Measurements from ENCODE around the gene NEK5.
"Not testable (repeated sequence)": the region's sequence is repeated elsewhere in the genome, so short reads cannot be mapped to it uniquely, and the experiment has no call there.

NEK5 gene

DNA sequence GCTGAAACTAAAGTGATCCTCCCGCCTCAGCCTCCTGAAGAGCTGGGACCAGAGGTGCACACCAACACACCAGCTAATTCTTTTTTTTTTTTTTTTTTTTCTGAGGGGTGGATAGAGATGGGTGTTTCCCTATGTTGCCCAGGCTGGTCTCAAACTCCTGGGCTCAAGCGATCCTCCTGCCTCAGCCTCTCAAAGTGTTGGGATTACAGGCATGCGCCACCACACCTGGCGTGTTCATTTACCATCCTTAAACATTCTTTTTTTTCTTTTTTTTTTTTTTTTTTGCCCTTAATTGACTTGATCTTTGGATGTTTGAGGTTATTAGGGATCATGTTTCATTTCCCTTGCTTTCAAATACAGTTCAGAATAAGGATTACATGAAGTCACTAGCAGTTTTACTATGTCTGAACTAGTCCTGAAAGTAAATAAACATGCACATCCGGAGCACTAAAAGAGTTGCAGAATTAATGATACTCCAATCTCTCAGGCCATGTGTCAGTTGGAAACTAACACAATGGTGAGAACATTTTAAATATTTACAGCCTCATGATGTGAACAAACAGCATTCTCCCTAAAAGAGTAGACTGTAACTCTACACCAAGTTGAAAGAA is 94.2 kb downstream of the NEK5 start:
- ChIA-PET CTCF (no interaction called here), POLR2A (ENCODE audit: low non-redundant PET) (no interaction called here)
- H3K27ac ChIP-seq = no peak overlapping the region
- TF ChIP-seq, protein P1, sequence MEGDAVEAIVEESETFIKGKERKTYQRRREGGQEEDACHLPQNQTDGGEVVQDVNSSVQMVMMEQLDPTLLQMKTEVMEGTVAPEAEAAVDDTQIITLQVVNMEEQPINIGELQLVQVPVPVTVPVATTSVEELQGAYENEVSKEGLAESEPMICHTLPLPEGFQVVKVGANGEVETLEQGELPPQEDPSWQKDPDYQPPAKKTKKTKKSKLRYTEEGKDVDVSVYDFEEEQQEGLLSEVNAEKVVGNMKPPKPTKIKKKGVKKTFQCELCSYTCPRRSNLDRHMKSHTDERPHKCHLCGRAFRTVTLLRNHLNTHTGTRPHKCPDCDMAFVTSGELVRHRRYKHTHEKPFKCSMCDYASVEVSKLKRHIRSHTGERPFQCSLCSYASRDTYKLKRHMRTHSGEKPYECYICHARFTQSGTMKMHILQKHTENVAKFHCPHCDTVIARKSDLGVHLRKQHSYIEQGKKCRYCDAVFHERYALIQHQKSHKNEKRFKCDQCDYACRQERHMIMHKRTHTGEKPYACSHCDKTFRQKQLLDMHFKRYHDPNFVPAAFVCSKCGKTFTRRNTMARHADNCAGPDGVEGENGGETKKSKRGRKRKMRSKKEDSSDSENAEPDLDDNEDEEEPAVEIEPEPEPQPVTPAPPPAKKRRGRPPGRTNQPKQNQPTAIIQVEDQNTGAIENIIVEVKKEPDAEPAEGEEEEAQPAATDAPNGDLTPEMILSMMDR (conservative IDR thresholded peaks at IDR 0.05; ENCODE audit: low read depth) = no peak
- no peak for DNase-seq (ENCODE audit: low spot score)

DNA sequence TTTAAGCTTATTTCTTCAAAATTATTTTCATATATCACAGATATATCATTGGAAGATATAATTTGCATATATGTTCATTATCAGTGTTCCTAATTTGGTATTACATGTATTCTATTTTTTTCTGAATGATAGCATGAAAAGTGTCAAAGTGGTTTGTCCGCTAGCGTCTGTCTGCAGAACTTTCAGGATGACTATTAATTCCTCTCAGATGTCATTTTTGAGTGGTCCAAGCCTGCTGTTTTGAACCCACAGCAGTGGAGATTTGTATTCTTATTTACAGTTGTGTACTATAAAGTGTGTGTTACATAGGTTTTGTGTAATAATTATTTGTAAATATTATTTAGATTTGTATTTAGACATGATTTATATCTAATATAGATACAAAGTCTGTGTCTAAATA is 95.8 kb downstream of the NEK5 start:
- TF ChIP-seq, protein P1 (conservative IDR thresholded peaks at IDR 0.05; ENCODE audit: low read depth) = no peak
- no peak for DNase-seq (ENCODE audit: low spot score)
- ChIA-PET CTCF (no interaction called here), POLR2A (ENCODE audit: low non-redundant PET) (no interaction called here)
- H3K27ac ChIP-seq = no peak overlapping the region

DNA sequence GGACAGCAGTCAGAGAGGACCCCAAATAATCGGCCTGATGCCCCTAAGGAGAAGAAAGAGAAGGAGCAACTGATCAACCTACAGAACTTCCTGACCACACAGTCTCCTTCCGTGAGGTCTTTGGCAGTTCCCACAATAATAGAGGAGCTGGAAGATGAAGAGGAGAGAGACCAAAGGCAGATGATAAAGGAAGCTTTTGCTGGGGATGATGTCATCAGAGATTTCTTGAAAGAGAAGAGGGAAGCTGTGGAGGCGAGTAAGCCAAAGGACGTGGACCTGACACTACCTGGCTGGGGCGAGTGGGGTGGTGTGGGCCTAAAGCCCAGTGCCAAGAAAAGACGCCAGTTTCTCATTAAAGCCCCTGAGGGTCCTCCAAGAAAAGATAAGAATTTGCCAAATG is 98.5 kb downstream of the NEK5 start:
- CTCF ChIA-PET; H3K27ac ChIP-seq; DNase-seq (ENCODE audit: low spot score); POLR2A ChIA-PET (ENCODE audit: low non-redundant PET): not testable (repeated sequence)

DNA sequence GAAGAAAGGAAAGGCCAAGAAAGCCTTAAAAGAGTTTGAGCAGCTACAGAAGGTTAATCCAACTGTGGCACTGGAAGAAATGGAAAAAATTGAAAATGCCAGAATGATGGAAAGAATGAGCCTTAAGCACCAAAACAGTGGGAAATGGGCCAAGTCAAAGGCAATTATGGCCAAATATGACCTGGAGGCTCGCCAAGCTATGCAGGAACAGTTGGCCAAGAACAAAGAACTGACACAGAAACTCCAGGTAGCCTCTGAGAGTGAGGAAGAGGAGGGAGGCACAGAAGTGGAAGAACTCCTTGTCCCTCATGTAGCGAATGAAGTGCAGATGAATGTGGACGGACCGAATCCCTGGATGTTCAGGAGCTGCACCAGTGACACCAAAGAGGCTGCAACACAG is 99.3 kb downstream of the NEK5 start:
- DNase-seq (ENCODE audit: low spot score) = no peak
- CTCF ChIA-PET = interaction anchor here (0.7 kb wide), 1 partner anchor 97 kb away, joined by 6 read pairs; no protein-coding TSS in a partner anchor
- TF ChIP-seq, protein P1 (conservative IDR thresholded peaks at IDR 0.05; ENCODE audit: low read depth) = no peak
- POLR2A ChIA-PET (ENCODE audit: low non-redundant PET) = no interaction called here
- H3K27ac ChIP-seq = no peak overlapping the region

DNA sequence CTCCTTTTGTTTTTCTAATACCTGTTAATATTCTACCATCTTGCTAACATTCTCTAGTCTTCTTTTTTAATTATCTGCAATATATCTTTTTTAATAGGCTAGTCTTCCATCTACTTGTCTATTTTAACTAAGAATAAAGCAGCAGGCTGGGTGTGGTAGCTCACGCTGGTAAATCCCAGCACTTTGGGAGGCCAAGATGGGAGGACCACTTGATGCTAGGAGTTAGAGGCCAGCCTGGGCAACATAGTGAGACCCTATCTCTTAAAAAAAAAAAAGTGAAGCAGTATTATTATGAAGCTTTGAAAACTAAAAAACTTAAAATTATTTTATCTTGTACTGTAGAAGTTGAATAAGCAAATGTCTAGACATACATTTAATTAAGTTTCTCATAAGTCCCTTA is 101.0 kb downstream of the NEK5 start:
- H3K27ac ChIP-seq = no peak overlapping the region
- CTCF ChIA-PET = interaction anchor here (0.8 kb wide), 1 partner anchor 423 kb away, joined by 3 read pairs; no protein-coding TSS in a partner anchor
- POLR2A ChIA-PET (ENCODE audit: low non-redundant PET) = no interaction called here
- no peak for DNase-seq (ENCODE audit: low spot score)
- TF ChIP-seq, protein P1 (conservative IDR thresholded peaks at IDR 0.05; ENCODE audit: low read depth) = no peak

DNA sequence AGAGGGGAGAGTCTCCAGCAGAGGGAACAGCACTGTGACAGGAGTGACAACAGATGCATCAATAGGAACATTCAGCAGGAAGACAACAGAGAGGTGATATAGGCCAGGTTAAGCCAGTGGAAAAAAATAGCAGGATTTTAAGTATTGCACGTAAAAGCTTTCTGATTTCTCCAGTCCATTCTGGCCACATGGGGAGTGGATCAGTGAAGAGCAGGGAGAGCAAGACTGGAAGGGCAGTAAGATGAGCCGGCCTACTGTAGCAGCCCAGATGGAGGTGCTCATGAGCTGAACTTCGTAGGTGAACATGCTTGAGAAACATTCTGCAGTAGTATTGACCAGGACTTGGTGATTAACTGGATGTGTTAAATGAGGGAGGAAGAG is 102.6 kb downstream of the NEK5 start:
- TF ChIP-seq, protein P1 (conservative IDR thresholded peaks at IDR 0.05; ENCODE audit: low read depth) = no peak
- ChIA-PET CTCF (interaction anchor here (0.7 kb wide), 1 partner anchor 61 kb away, joined by 4 read pairs; no protein-coding TSS in a partner anchor), POLR2A (ENCODE audit: low non-redundant PET) (no interaction called here)
- no peak overlapping the region for H3K27ac ChIP-seq
- no peak for DNase-seq (ENCODE audit: low spot score)

DNA sequence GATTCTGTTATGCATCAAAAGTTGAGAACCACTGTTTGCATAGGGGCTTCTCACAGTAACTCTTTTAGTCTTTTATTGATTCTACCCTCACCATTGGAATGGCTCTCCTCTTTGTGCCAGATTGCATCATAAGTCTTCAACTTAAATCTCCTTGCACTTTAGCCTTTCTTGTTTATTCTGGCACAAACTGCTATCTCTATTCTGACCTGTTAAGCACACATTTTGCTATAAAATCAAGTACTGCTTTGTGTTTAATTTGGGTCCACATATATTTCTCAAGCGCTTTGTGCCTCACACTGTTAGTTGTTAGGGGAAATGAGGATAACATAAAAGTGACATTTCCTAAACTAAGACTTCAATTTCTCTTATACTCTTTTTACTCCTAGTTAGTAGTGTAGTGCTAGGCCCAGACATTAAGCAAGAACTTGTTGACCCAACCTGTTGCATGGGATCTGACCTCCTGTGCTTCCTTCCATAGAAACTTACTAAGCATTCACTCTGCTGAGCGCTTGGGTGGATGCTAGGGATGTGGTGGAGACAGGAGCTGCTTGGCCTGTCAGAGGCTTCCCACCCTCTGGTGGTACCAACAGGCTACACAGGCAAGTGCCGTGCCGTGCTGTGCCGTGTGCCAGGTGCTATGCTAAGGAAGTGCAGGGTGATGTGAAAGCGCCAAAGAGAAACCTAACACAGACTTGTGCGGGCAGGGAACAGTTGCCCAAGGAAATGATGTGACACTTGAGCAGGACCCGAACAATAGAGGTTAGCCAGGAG is 103.2 kb downstream of the NEK5 start:
- POLR2A ChIA-PET (ENCODE audit: low non-redundant PET) = no interaction called here
- no peak overlapping the region for H3K27ac ChIP-seq
- no peak for DNase-seq (ENCODE audit: low spot score)
- CTCF ChIA-PET = interaction anchor here (0.5 to 0.7 kb wide), 2 partner anchors 26 to 60 kb away, joined by 4 read pairs; no protein-coding TSS in a partner anchor
- TF ChIP-seq, protein P1 (conservative IDR thresholded peaks at IDR 0.05; ENCODE audit: low read depth) = no peak

Measured in RWPE1 (cell line).